GM12872 (cell line): ENCODE results near the gene METTL21C.

Source experiments
- TF ChIP-seq, protein P1 (sequence below): IDR thresholded peaks from 3 replicates; pipeline ENCODE4 v1.5.1; 2011; ENCODE audit warnings: low read depth, mild to moderate bottlenecking, low read length, moderate library complexity; ENCODE audit not compliant: insufficient read depth

Gene METTL21C

GRCh38 chr13:102667023-102667422 lies 27.8 kb downstream of the METTL21C start:
- TF ChIP-seq, protein P1, sequence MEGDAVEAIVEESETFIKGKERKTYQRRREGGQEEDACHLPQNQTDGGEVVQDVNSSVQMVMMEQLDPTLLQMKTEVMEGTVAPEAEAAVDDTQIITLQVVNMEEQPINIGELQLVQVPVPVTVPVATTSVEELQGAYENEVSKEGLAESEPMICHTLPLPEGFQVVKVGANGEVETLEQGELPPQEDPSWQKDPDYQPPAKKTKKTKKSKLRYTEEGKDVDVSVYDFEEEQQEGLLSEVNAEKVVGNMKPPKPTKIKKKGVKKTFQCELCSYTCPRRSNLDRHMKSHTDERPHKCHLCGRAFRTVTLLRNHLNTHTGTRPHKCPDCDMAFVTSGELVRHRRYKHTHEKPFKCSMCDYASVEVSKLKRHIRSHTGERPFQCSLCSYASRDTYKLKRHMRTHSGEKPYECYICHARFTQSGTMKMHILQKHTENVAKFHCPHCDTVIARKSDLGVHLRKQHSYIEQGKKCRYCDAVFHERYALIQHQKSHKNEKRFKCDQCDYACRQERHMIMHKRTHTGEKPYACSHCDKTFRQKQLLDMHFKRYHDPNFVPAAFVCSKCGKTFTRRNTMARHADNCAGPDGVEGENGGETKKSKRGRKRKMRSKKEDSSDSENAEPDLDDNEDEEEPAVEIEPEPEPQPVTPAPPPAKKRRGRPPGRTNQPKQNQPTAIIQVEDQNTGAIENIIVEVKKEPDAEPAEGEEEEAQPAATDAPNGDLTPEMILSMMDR = no peak

GRCh38 chr13:102659168-102659713 lies 35.6 kb downstream of the METTL21C start:
- TF ChIP-seq, protein P1 = no peak

DNA sequence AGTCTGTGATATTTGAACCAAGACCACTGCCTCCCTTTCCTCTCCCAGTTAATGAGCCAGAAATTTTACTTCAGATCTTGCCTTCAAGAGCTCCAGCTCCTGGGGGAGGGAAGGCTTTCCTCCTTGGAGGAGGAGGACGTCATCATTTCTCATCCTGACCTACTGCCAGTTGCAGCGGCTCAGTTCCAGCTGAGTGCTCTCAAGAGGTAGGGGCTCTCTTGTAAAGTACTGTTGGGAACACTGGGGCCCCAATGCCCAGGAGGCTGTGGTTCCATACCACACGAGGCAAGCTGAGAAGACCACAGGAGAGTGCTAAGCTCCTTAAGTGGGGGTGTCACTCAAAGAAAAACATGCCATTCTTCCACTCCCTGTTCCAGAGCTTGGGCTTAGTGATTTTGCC lies 36.2 kb downstream of the METTL21C start:
- TF ChIP-seq, protein P1 = no peak

- TF ChIP-seq, protein P1 = no peak
Observed at GRCh38 chr13:102657630-102658029, 37.2 kb downstream of the METTL21C start.

DNA sequence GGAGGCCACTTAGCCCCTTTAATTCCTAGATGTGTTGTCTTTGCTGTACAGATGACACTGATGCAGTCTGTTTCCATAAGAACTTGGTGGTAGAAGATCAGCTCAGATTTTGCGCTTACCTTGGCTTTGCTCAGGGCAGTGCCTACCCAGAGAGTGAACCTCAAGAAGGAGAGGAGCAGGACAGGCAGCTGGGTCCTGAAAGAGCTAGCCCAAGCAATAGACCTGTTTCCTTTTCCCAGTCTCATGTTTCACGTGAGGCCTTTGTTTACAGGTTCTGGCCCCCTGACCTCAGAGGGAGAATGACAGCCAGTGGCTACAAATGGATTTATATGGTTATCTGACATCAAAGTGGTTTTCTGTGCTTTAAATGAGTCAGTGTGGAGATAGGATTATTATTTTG lies 40.1 kb downstream of the METTL21C start:
- TF ChIP-seq, protein P1 = no peak

DNA sequence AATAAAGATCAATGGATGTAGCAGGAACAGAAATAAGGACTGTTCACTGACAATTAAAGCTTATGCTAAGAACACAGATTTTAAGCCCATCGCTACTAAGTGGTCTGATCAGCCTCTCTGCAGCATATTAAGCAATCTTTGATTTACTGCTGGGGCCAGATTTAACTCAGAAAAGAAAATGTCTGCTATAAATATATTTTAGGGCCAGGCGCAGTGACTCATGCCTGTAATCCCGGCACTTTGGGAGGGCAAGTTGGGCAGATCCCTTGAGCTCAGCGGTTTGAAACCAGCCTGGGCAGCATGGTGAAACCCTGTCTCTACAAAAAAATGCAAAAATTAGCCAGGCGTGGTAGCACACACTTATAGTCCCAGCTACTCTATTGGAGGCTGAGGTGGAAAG lies 43.0 kb downstream of the METTL21C start:
- TF ChIP-seq, protein P1 = no peak

DNA sequence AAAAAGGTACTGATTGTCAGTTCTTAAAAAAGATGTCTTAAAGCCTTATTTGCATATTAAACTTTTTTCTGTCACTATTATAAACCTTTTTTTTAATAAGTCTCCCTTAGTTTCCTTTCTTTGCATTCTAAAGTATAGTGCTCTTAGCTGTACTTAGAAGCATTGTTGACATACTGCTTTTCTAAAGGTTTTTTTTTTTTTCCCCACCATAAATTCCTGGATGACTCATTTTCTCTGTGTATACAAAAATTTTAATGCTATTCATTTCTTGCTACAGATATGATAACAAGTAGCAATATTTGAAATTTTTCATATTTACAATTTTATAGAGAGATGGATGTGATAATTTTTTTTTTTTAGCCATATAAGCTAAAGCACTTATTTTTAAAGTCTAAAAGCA lies 43.5 kb downstream of the METTL21C start:
- TF ChIP-seq, protein P1 = no peak
